Liver (tissue), 9 donors: ENCODE measurements around the gene PLCB2. TPM values are rescaled to one million over a fixed set of nuclear protein-coding genes. Genes with fewer than 3 reads are reported as not detected.

Experiments
- DNase-seq: peaks from one replicate; pipeline ENCODE4 v3.0.0-alpha.2; 2017; ENCODE audit warnings: low spot score
- H3K27ac ChIP-seq, 2 donors: one replicate each; pipeline ENCODE4 v1.7.0; 2013; ENCODE audit warnings: inconsistent platforms in 2 of 2, low read length in 2 of 2, control low read depth in 1 of 2, low read depth in 1 of 2, mild to moderate bottlenecking in 1 of 2
- H3K27me3 ChIP-seq, 4 donors: one replicate each; pipeline versions ENCODE4 v1.6.1 to v1.7.0; 2013; ENCODE audit warnings: low read length in 3 of 4, inconsistent platforms in 1 of 4, mild to moderate bottlenecking in 1 of 4, moderate library complexity in 1 of 4; ENCODE audit not compliant: control insufficient read depth in 4 of 4, insufficient read depth in 4 of 4
- H3K36me3 ChIP-seq, 4 donors: one replicate each; pipeline versions ENCODE4 v1.6.1 to v1.7.0; 2013; ENCODE audit warnings: low read length in 3 of 4, mild to moderate bottlenecking in 3 of 4, low read depth in 1 of 4, moderate library complexity in 1 of 4; ENCODE audit not compliant: control insufficient read depth in 4 of 4, insufficient read depth in 3 of 4
- H3K4me1 ChIP-seq, 4 donors: one replicate each; pipeline versions ENCODE4 v1.6.1 to v1.7.0; 2013; ENCODE audit warnings: low read length in 3 of 4, mild to moderate bottlenecking in 3 of 4, moderate library complexity in 1 of 4; ENCODE audit not compliant: control insufficient read depth in 4 of 4, insufficient read depth in 4 of 4
- H3K4me3 ChIP-seq, 3 donors: one replicate each; pipeline versions ENCODE4 v1.6.1 to v1.7.0; 2013; ENCODE audit warnings: low read length in 3 of 3, control low read depth in 1 of 3, low read depth in 1 of 3, mild to moderate bottlenecking in 1 of 3
- H3K9ac ChIP-seq, 2 donors: one replicate each; pipeline ENCODE4 v1.7.0; 2013; ENCODE audit warnings: low read length in 2 of 2, mild to moderate bottlenecking in 2 of 2, moderate library complexity in 2 of 2, control low read depth in 1 of 2, low read depth in 1 of 2
- H3K9me3 ChIP-seq, 4 donors: one replicate each; pipeline versions ENCODE4 v1.6.1 to v1.7.0; 2013; ENCODE audit warnings: low read length in 3 of 4; ENCODE audit not compliant: control insufficient read depth in 4 of 4
- ATF3 ChIP-seq: IDR thresholded peaks from 2 replicates; pipeline ENCODE4 v1.6.1; 2016; ENCODE audit warnings: antibody characterized with exemption
- EGR1 ChIP-seq, 2 donors: IDR thresholded peaks; 2 replicates each; pipeline ENCODE4 v1.6.1; 2016 to 2018; ENCODE audit warnings: antibody characterized with exemption in 2 of 2, low read depth in 2 of 2
- FOXA1 ChIP-seq: IDR thresholded peaks from 2 replicates; pipeline ENCODE4 v1.6.1; 2016; ENCODE audit warnings: antibody characterized with exemption
- FOXA2 ChIP-seq: IDR thresholded peaks from 2 replicates; pipeline ENCODE4 v1.6.1; 2016; ENCODE audit warnings: antibody characterized with exemption
- GABPA ChIP-seq, 2 donors: IDR thresholded peaks in 1 of 2; conservative IDR thresholded peaks in 1 of 2; 2 replicates each; pipeline ENCODE4 v1.6.1; 2016; ENCODE audit warnings: antibody characterized with exemption in 2 of 2, mild to moderate bottlenecking in 1 of 2, moderate library complexity in 1 of 2
- HNF4A ChIP-seq, 2 donors: conservative IDR thresholded peaks; 2 replicates each; pipeline ENCODE4 v1.6.1; 2016; ENCODE audit warnings: antibody characterized with exemption in 2 of 2, mild to moderate bottlenecking in 2 of 2
- HNF4G ChIP-seq: IDR thresholded peaks from 2 replicates; pipeline ENCODE4 v1.6.1; 2016; ENCODE audit warnings: antibody characterized with exemption
- JUND ChIP-seq, 2 donors: IDR thresholded peaks; 2 replicates each; pipeline ENCODE4 v1.6.1; 2016; ENCODE audit warnings: antibody characterized with exemption in 2 of 2
- NR2F2 ChIP-seq: IDR thresholded peaks from 2 replicates; pipeline ENCODE4 v1.6.1; 2016; ENCODE audit warnings: antibody characterized with exemption
- RAD21 ChIP-seq, 2 donors: IDR thresholded peaks; 2 replicates each; pipeline ENCODE4 v1.6.1; 2016; ENCODE audit warnings: antibody characterized with exemption in 2 of 2, mild to moderate bottlenecking in 2 of 2
- RXRA ChIP-seq, 2 donors: IDR thresholded peaks; 2 replicates each; pipeline ENCODE4 v1.6.1; 2017 to 2018; ENCODE audit warnings: antibody characterized with exemption in 2 of 2, mild to moderate bottlenecking in 1 of 2
- SP1 ChIP-seq: IDR thresholded peaks from 2 replicates; pipeline ENCODE4 v1.6.1; 2018; ENCODE audit warnings: antibody characterized with exemption, mild to moderate bottlenecking
- TAF1 ChIP-seq: conservative IDR thresholded peaks from 2 replicates; pipeline ENCODE4 v1.6.1; 2016; ENCODE audit warnings: antibody characterized with exemption, mild to moderate bottlenecking
- YY1 ChIP-seq: IDR thresholded peaks from 2 replicates; pipeline ENCODE4 v1.6.1; 2016; ENCODE audit warnings: antibody characterized with exemption, mild to moderate bottlenecking
- WGBS: extraction: QIAGEN DNeasy Blood & Tissue Kit; methylation state at CpG from one replicate; pipeline ENCODE4 v1.1.7; 2013; 5-methylcytosine and 5-hydroxymethylcytosine counted together
- polyA plus RNA-seq, 2 donors: library from polyadenylated mRNA; stranded (reverse) in 1 of 2; unstranded in 1 of 2; fragments of 200-250 nt in 1 of 2; fragments of >200 nt in 1 of 2; fragmentation: Nextera tagmentation in 1 of 2; extraction: Ambion mirVana in 1 of 2; gene quantifications; one replicate each; pipeline versions ENCODE4 v1.2.1 to v1.2.3, GENCODE V29; 2013 to 2015
- total RNA-seq, 2 donors: library from RNA; depleted of rRNA; stranded (reverse); fragments of >200 nt; gene quantifications; one replicate each; pipeline ENCODE4 v1.2.3, GENCODE V29; 2014
- TF ChIP-seq, protein P1 (sequence below): fragments of 150-350 bp; IDR thresholded peaks from 2 replicates; pipeline ENCODE4 v1.5.1; 2017; ENCODE audit warnings: improper control_type of control experiment, low read depth, low read length; ENCODE audit not compliant: missing input control
- TF ChIP-seq, protein P2 (sequence below): IDR thresholded peaks from 2 replicates; pipeline ENCODE4 v1.6.1; 2016; ENCODE audit warnings: antibody characterized with exemption
- TF ChIP-seq, protein P3 (sequence below): IDR thresholded peaks from 2 replicates; pipeline ENCODE4 v1.6.1; 2016; ENCODE audit warnings: antibody characterized with exemption, mild to moderate bottlenecking
- TF ChIP-seq, protein P4 (sequence below): IDR thresholded peaks from 2 replicates; pipeline ENCODE4 v1.6.1; 2016; ENCODE audit warnings: antibody characterized with exemption
- donor health status: healthy.
- donor health status: healthy.
- donor health status: healthy.
- donor health status: healthy.
- donor health status: healthy.

The PLCB2 gene
- total and polyA plus RNA-seq, 4 donors = 2.1 to 13.3 (median 7.6) TPM

DNA sequence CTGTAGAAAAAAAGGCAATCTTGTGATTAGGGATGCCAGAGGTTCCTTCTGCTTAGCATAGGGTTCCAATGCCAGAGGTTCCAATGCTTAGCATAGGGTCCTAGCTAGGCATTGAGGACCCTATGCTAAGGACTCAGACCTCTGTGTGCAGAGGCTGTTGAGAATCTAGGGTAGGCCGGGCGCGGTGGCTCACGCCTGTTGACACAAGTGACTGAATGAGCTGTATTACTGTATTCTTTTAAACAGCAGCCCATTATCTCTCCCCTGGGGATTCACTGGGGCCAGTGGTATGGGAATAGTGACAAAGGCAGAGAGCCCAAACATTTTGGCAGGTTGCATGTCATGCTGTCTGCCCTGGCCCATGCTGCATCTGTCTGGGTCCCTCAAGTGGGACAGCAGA lies 52.7 kb downstream of the PLCB2 start (continued):
- TF ChIP-seq, protein P1, sequence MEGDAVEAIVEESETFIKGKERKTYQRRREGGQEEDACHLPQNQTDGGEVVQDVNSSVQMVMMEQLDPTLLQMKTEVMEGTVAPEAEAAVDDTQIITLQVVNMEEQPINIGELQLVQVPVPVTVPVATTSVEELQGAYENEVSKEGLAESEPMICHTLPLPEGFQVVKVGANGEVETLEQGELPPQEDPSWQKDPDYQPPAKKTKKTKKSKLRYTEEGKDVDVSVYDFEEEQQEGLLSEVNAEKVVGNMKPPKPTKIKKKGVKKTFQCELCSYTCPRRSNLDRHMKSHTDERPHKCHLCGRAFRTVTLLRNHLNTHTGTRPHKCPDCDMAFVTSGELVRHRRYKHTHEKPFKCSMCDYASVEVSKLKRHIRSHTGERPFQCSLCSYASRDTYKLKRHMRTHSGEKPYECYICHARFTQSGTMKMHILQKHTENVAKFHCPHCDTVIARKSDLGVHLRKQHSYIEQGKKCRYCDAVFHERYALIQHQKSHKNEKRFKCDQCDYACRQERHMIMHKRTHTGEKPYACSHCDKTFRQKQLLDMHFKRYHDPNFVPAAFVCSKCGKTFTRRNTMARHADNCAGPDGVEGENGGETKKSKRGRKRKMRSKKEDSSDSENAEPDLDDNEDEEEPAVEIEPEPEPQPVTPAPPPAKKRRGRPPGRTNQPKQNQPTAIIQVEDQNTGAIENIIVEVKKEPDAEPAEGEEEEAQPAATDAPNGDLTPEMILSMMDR = no peak
- no peak for TF ChIP-seq YY1
- no peak for TF ChIP-seq FOXA2
- TF ChIP-seq TAF1 = no peak

DNA sequence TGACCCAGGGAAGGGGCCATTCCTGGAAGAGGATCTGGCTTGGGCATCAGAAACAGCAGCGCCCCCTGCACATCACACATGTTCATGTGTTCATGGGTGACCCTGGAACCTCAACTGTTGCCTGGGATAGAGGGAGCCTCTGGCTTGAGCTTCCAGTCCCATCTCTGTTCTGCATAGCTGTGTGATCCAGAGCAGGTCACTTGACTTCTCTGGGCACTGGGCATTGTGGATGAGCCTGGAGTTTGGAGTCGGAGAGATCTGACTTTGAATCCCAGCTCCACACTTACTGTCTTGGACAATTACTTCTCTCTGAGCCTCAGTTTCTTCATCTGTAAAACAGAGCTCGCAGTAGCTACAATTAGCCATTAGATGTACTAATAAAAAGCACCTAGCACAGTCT lies 53.3 kb downstream of the PLCB2 start:
- Histone ChIP-seq H3K4me1 (peaks cover 9 to 13% (median 11%) of the 10 kb centered on the region in 4 donors), H3K9me3 (no peaks in the 10 kb centered on the region), H3K27me3 (peaks cover 0 to 4% (median under 1%) of the 10 kb centered on the region in 4 donors), H3K36me3 (no peaks in the 10 kb centered on the region), H3K9ac (no peak overlapping the region), H3K4me3 (no peak overlapping the region), H3K27ac (no peak overlapping the region)
- 96% methylated on average over 3 of the region's 3 CpGs for WGBS
- no peak for DNase-seq
- no peak for TF ChIP-seq TAF1
- TF ChIP-seq, protein P2, sequence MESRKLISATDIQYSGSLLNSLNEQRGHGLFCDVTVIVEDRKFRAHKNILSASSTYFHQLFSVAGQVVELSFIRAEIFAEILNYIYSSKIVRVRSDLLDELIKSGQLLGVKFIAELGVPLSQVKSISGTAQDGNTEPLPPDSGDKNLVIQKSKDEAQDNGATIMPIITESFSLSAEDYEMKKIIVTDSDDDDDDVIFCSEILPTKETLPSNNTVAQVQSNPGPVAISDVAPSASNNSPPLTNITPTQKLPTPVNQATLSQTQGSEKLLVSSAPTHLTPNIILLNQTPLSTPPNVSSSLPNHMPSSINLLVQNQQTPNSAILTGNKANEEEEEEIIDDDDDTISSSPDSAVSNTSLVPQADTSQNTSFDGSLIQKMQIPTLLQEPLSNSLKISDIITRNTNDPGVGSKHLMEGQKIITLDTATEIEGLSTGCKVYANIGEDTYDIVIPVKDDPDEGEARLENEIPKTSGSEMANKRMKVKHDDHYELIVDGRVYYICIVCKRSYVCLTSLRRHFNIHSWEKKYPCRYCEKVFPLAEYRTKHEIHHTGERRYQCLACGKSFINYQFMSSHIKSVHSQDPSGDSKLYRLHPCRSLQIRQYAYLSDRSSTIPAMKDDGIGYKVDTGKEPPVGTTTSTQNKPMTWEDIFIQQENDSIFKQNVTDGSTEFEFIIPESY = no peak

GRCh38 chr15:40253167-40253790 lies 54.5 kb downstream of the PLCB2 start:
- DNase-seq = no peak
- peaks cover 9 to 13% (median 11%) of the 10 kb centered on the region in 4 donors for H3K4me1 ChIP-seq
- no peak for TF ChIP-seq EGR1 (IDR thresholded peaks at IDR 0.05; ENCODE audit: low read depth in 2 of 2)
- TF ChIP-seq SP1 = no peak
- TF ChIP-seq, protein P1 = no peak
- TF ChIP-seq RXRA (IDR thresholded peaks at IDR 0.05) = no peak
- no peak for TF ChIP-seq GABPA (IDR thresholded peaks at IDR 0.05 in 1 of 2, conservative IDR thresholded peaks at IDR 0.05 in 1 of 2)
- TF ChIP-seq, protein P2 = no peak
- TF ChIP-seq JUND (IDR thresholded peaks at IDR 0.05) = no peak
- no peak for TF ChIP-seq FOXA2
- no peak for TF ChIP-seq YY1
- TF ChIP-seq NR2F2 = no peak
- TF ChIP-seq FOXA1 = no peak
- TF ChIP-seq HNF4A (conservative IDR thresholded peaks at IDR 0.05) = no peak
- no peak for TF ChIP-seq TAF1
- TF ChIP-seq ATF3 = no peak
- TF ChIP-seq, protein P3, sequence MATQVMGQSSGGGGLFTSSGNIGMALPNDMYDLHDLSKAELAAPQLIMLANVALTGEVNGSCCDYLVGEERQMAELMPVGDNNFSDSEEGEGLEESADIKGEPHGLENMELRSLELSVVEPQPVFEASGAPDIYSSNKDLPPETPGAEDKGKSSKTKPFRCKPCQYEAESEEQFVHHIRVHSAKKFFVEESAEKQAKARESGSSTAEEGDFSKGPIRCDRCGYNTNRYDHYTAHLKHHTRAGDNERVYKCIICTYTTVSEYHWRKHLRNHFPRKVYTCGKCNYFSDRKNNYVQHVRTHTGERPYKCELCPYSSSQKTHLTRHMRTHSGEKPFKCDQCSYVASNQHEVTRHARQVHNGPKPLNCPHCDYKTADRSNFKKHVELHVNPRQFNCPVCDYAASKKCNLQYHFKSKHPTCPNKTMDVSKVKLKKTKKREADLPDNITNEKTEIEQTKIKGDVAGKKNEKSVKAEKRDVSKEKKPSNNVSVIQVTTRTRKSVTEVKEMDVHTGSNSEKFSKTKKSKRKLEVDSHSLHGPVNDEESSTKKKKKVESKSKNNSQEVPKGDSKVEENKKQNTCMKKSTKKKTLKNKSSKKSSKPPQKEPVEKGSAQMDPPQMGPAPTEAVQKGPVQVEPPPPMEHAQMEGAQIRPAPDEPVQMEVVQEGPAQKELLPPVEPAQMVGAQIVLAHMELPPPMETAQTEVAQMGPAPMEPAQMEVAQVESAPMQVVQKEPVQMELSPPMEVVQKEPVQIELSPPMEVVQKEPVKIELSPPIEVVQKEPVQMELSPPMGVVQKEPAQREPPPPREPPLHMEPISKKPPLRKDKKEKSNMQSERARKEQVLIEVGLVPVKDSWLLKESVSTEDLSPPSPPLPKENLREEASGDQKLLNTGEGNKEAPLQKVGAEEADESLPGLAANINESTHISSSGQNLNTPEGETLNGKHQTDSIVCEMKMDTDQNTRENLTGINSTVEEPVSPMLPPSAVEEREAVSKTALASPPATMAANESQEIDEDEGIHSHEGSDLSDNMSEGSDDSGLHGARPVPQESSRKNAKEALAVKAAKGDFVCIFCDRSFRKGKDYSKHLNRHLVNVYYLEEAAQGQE = no peak
- no peak for TF ChIP-seq HNF4G
- TF ChIP-seq RAD21 (IDR thresholded peaks at IDR 0.05) = no peak
- TF ChIP-seq, protein P4, sequence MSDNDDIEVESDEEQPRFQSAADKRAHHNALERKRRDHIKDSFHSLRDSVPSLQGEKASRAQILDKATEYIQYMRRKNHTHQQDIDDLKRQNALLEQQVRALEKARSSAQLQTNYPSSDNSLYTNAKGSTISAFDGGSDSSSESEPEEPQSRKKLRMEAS = no peak
- no peak overlapping the region for H3K9ac ChIP-seq
- H3K9me3 ChIP-seq = no peaks in the 10 kb centered on the region
- H3K27ac ChIP-seq = no peak overlapping the region
- H3K36me3 ChIP-seq = no peaks in the 10 kb centered on the region
- peaks cover 0 to 4% (median under 1%) of the 10 kb centered on the region in 4 donors for H3K27me3 ChIP-seq
- WGBS = 44% methylated on average over 28 of the region's 28 CpGs
- peak overlapping the region in 2 of 3 donors; percentile 46 to 55 for H3K4me3 ChIP-seq
